Fibroblast of mammary gland (primary cell): Measurements from ENCODE around the gene FKTN.

Experiments
- DNase-seq: peaks from one replicate; pipeline ENCODE4 v3.0.0-alpha.2; 2010; ENCODE audit warnings: low read depth
- H3K4me3 ChIP-seq: 2 replicates; pipeline ENCODE4 v1.5.1; 2011; ENCODE audit warnings: low read depth, mild to moderate bottlenecking, low read length, moderate library complexity; ENCODE audit not compliant: control insufficient read depth
- CTCF ChIP-seq: conservative IDR thresholded peaks from 2 replicates; pipeline ENCODE4 v1.5.1; 2011; ENCODE audit warnings: low read depth, low read length, inconsistent platforms; ENCODE audit not compliant: control insufficient read depth, insufficient read depth

The FKTN gene

GRCh38 chr9:105678163-105678562 is 120.2 kb downstream of the FKTN start:
- no peak for TF ChIP-seq CTCF
- DNase-seq = no peak
- H3K4me3 ChIP-seq = no peak overlapping the region

- no peak for TF ChIP-seq CTCF
- H3K4me3 ChIP-seq = no peak overlapping the region
- DNase-seq = no peak
Observed at GRCh38 chr9:105678781-105679180, 120.8 kb downstream of the FKTN start.

GRCh38 chr9:105679257-105680022 is 121.5 kb downstream of the FKTN start:
- H3K4me3 ChIP-seq = no peak overlapping the region
- no peak for TF ChIP-seq CTCF

GRCh38 chr9:105681313-105681712 is 123.4 kb downstream of the FKTN start:
- no peak overlapping the region for H3K4me3 ChIP-seq
- DNase-seq = no peak
- TF ChIP-seq CTCF = no peak

More at GRCh38 chr9:105679257-105680022, 121.5 kb downstream of the FKTN start:
- no peak for DNase-seq

- peak; percentile 92 for DNase-seq
- TF ChIP-seq CTCF = no peak
- H3K4me3 ChIP-seq = no peak overlapping the region
Observed at GRCh38 chr9:105681724-105682123, 123.8 kb downstream of the FKTN start.

- H3K4me3 ChIP-seq = no peak overlapping the region
- no peak for DNase-seq
- no peak for TF ChIP-seq CTCF
Observed at GRCh38 chr9:105683688-105684275, 125.9 kb downstream of the FKTN start.
